Iris pigment epithelial cell (primary cell): Measurements from ENCODE around the gene ZC3H12A.
A peak's percentile ranks its signal among the peaks of the same experiment; 100 is the strongest.

Experiments
- DNase-seq: peaks from one replicate; pipeline ENCODE4 v3.0.0-alpha.2; 2011; ENCODE audit warnings: low read depth

The ZC3H12A gene

DNA sequence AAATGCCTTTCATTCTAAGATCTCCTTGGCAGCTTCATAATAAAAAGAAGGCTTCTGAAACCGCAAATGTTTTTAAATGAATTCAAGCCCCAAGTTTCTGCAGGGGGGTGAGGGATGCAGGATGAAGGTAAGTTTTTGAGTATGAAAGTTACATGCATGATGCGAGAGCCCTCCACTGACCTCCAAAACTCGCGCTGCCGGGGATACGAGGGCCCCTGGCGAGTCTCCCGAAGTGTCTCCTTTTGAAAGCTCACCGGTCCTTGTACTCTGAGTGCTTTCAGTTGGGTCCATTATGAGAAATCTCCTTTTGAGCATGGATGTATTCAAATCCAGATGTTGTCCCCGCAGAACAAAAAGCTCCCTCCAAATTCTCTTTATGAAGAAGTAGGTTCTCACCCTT lies 18.9 kb upstream of the ZC3H12A start:
- no peak for DNase-seq

DNA sequence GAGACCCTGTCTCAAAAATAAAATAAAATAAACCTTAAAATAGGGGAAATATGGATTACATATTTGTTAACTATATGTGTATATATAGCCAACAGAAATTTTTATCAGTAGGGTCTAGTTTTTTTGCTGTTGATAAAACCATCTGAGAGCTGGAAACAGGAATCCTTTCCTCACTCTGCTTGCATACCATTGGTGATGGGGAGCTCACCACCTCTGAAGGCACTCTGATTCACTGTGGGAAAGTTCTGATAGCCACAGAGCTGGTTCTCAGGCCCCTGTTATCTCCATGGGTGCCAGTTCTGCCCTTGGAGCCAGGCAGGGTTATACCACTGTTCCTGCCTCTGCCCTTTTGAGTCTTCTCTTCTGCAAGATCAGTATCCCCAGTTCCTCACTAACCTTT lies 17.8 kb upstream of the ZC3H12A start:
- DNase-seq, result no peak

DNA sequence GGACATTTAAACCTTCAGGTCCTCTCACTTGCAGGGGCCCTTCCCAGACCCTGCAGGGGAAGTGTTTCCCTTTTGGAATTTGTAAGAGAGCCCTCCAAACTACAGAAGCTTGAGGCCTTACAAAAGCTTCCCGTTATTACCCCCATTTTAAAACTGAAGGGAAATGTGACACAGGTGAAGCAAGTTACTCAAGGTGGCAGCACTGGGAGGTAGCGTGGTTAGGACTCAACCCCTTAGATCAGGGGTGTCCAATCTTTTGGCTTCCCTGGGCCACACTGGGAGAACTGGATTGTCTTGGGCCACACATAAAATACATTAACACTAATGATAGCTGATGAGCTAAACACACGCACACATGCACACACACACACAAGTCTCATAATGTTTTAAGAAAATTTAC lies 15.8 kb upstream of the ZC3H12A start:
- no peak for DNase-seq

DNA sequence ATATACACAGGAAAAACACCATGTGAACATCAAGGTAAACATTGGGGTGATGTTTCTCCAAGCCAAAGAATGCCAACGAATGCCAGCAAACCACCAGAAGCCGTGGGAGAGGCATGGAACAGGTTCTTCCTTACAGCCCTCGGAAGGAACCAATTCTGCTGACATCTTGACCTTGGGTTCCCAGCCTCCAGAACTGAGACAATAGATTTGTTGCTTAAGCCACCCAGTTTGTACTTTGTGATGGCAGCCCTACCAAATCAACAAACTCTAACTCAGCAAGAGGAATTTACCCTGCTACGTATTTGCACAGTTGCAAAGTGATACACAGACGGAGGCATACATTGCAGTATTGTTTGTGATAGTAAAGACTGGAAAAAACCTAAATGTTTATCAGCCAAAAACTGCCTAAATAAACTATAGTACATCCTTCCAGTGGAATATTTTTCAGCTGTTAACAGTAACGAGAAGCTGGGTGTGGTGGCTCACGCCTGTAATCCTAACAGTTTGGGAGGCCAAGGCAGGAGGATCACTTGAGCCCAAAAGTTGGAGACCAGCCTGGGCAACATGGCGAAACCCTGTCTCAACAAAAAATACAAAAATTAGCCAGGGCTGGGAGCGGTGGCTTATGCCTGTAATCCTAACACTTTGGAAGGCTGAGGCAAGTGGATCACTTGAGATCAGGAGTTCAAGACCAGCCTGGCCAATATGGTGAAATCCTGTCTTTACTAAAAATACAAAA lies 12.5 kb upstream of the ZC3H12A start:
- DNase-seq, result no peak

DNA sequence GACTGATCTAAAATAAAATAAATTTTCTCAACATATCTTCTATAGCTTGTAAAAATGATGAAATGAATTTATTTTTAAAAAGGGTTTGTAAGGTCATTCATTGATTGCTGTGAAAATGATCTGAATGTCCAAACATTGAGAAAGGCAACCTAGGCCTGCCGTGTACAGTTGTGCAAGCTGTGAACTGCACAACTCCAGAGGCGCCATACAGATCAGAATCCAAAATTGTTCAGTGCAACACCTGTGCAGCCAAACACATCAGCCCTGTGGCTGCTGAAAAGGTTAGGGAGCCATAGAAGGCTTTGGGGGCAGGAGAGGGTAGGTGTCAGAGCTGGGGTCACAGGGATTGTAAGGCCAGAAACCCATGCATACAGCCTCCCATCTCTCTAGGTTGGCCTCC lies 9.9 kb upstream of the ZC3H12A start:
- DNase-seq, result no peak

DNA sequence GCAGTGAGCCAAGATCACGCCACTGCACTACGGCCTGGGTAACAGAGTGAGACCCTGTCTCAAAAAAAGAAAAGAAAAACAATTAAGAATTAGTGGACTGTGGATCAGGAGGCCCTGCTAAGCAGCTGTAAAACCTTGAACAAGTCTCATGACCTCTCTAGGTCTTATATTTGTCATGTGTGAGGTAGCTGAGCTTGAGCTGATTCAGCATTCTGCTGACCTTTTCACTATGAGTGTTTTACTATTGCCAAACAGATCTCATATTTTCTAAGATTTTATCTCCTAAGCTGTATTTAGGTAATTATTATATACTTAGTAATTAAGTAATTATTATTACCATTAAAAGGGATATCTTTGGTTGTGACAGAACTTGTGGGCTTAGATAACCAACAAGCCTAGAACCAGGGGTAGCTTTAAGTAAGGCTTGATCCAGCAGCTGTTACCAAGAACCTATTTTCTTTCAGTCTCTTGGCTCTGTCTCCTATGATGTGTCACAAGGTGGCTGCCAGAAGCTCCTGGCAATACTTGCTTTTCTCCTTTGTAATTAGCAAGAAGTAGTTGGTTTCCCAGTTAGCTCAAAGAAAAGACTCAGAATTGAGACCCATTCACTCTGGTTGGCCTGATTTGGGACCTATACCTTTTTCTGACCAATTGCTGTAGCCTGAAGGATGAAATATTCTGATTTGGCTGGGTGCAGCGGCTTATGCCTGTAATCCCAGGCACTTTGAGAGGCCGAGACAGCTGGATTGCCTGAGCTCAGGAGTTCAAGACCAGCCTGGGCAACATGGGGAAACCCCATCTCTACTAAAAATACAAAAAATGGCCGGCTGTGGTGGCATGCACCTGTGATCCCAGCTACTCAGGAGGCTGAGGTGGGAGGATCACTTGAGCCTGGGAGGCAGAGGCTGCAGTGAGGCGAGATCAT lies 8.5 kb upstream of the ZC3H12A start:
- peak; percentile 61 for DNase-seq

DNA sequence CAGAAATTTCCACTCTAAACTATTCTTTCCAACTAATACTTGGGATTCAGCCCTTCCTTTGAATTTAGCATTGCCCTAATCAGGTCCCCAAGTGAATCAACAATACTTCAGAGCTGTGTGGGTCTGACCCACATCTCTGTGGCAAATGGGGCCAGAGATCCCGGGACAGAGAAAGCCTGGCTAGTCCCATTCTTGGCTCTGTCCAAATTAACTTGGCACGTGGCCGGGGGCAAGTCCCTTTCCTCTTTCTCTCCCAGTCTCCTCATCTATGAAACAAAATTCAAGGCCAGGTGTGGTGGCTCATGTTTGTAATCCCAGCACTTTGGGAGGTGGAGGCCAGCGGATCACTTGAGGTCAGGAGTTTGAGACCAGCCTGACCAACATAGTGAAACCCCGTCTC lies 6.3 kb upstream of the ZC3H12A start:
- DNase-seq, result no peak

DNA sequence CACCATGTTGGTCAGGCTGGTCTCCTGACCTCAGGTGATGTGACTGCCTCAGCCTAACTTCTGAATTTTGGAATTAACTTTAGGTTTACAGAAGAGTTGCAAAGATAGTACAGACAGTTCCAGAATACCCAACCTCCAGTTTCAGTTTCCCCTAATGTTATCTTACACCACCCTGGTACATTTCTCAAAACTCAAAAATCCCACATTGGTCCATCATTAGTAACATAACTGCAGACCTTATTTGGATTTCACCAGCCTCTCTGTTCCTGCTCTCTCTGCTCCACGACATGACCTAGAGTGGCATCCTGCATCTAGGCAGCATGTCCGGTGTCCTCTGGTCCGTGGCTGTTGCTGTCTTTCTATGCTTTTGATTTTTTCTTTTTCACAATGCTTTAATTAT lies 5.0 kb upstream of the ZC3H12A start:
- DNase-seq, result no peak

DNA sequence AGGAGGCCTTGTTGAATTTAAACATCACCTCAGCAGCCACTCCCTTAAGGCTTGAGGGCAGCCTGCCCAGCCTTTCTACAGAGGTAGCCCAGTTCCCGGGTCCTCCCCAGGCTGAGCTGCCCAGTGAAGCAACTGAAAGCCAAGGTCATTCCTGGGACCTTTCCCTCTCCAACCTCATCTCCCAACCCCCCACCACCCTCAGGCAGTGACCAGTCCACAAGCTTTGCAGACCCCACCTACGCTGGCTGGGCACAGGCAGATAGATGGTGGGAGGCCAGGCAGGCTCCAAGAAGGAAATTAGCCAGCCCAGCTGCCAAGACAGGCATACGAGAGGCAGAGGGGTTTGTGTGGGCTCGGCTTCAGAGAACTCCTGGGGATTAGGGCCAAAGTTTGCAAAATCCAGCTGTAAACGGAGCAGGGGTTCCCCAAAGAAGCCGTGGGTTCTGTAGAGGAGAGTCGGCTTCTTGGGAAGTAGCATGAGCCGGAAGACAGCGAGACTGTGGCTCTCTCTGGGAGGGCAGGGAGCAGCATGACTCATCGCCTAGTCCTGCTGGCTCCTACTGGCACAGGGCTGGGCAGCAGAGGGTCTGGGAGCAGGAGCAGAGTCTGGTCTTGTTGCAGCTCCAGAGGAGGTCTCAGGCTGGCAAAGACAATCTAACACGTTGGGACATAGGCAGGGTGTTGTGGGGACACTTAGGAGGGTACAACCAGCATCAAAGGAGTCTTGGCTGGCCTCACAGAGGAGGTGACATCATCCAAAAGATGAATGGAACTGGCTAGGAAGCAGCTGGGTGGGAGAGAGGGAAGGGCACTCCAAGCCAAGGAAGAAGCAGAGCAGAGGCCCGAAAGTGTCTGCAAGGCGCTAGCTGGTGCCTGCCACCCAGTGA lies 2.8 kb upstream of the ZC3H12A start:
- peak; percentile 96 for DNase-seq

DNA sequence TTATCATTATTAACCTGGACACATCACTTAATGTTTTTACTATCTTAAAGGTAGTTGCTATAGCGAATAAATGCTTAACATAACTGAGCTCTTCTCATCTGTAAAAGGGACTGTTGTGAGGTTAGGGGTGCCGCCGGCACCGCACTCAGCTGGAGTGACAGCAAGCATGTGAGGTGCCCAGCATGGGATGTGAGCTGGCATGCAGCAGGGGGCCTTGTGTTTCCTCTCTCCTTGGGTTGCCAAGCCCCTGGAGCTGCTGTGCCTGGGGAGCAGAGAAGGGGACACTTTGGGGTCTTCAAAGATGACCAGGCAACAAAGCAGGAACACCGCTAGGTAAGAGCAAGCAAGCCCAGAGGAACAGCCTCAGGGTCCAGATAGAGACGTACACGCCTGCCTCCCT lies 2.1 kb upstream of the ZC3H12A start:
- no peak for DNase-seq

DNA sequence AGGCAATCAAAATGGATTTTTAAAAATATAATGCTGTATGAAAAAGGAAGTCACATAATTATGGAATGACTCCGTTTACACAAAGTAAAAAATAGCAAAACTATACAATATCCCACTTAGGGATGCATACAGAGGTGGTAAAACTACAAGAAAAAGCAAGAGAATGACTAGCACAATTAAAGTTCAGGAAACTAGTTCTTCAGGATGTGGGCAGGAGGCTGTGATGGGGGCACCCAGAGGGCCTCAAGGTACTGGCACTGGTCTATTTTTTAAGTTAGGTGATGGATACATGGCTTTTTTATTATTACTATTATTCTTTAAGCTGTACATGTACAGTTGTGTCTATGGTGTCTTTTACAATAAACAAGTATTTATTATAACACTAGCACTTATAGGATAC lies 1.4 kb upstream of the ZC3H12A start:
- DNase-seq, result no peak

DNA sequence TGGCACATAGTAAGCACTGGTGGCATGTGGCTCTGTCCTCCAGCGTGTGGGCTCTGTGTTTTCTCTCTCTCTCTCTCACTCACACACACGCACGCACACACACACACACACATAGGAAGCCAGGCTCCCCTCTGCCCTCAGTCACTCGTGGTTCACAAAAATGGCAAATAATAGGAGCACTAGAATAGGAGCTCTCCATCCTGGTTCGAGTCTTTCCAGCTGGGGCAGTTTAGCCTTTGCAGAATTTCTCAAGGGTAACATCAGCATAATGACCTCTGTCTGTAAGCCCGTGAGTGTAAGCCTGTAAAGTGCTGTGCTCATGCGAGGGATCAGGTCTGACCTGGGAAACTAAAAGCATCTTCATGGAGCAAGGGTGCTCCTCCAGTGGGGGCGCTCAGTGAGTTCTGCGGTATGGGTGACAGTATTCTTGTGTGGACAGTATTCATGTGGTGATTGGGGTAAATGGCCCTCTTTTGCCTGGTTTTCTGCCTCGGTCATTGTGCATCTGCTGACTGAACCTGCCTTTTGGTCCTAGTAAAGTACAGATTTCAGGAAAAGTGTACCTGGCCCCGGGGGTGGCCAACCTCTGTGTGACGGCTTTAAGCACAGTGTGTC lies 842 bp upstream of the ZC3H12A start:
- DNase-seq, result no peak

DNA sequence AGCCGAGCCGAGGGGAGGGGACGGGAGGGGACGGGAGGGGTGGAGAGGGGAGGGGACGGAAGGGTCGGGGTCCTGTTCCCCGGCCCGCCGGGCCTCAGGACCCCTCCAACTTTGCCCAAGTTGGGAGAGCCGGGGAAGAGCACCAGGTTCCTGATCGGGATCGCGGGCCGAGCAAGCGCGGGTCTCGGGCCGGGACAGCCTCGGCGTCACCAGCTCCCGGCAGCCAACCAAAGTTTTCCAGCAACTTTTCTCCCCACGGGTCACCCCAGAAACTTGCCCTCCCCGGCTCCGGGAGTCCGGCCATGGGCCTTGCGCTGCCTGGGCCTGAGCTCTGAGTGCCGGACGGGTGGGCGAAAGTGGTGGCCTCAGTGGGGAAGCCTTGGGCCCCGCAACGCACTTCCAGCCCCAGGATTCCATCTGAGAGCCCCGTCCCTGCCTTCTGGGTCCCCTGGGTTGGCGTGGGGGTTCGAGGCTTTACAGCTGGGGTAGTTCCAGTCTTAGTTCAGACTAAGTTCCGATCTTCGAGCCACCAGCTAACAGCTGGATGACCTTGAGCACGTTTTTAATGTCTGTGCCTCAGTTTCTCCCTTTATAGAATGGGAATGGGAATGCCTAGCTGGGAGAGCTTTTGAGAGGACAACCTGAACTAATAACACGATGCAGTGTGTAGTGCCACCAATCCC lies 458 bp downstream of the ZC3H12A start:
- DNase-seq, result peak; percentile 50

DNA sequence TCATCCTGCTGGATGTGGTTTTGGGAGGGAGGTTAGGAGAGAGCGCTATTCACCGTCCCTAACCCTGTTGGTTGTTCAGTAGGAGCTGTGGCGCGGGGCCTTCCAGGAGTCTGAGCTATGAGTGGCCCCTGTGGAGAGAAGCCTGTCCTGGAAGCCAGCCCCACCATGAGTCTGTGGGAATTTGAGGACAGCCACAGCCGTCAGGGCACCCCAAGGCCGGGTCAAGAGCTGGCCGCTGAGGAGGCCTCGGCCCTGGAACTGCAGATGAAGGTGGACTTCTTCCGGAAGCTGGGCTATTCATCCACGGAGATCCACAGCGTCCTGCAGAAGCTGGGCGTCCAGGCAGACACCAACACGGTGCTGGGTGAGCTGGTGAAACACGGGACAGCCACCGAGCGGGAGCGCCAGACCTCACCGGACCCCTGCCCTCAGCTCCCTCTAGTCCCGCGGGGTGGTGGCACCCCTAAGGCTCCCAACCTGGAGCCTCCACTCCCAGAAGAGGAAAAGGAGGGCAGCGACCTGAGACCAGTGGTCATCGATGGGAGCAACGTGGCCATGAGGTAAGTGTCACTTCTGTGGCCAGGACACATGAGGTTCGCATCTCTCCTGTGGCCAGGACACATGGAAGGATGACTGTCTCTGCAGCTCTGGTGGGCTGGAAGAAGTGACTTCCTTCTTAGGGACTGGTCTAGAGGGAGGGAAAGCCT lies 1.2 kb downstream of the ZC3H12A start:
- no peak for DNase-seq

DNA sequence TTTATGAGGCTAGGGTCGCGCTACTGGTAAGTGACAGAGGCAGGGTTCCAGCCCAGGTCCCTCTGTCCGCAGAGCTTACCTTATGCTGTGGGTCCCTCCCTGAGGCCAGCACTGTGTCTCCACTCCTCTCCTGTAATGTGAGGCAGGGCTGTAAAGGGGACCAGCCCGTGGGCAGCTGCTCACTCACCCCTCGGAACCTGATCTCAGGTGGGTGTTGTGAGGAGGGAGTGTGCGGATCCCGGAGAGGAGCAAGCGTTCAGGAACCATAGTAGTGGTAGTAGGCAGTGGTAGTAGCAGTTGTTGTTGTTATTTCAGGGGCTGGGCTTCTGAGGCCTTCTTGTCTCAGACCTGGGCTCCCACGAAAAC lies 1.7 kb downstream of the ZC3H12A start:
- no peak for DNase-seq

DNA sequence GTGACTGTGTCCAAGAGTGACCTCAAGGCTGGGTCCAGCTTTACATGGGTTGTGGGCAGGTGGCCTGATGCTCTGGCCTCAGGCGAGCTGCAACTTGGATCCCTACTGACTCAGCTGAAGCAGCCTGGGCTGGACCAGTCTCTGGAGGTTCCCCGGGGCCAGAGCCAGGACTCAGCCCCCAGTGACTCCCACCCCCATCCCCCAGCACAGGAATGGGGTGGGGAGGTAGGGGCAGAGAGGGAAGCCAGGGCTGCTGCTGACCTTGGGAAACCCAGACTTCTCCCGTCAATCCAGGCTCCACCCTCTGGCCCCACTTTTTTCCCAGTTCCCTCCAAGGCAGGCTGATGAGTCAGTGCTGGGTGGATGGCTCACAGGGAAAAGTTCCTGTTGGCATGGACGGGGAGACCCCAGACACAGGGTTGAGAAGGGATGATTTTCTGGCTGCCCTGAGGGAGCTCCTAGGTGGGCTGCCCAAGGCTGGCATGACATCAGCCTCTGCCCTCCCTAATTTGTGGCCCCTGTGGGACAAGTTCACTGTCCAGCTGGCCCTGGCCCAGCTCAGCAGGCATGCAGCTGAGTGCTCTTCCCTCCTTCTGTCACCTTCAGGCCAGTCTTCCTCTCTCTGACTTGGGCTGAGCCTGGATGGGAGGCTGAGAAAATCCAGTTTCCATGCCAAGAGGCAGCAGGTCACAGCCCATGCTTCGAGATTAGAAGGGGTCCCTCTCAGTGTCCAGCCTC lies 2.2 kb downstream of the ZC3H12A start:
- DNase-seq, result peak; percentile 69

DNA sequence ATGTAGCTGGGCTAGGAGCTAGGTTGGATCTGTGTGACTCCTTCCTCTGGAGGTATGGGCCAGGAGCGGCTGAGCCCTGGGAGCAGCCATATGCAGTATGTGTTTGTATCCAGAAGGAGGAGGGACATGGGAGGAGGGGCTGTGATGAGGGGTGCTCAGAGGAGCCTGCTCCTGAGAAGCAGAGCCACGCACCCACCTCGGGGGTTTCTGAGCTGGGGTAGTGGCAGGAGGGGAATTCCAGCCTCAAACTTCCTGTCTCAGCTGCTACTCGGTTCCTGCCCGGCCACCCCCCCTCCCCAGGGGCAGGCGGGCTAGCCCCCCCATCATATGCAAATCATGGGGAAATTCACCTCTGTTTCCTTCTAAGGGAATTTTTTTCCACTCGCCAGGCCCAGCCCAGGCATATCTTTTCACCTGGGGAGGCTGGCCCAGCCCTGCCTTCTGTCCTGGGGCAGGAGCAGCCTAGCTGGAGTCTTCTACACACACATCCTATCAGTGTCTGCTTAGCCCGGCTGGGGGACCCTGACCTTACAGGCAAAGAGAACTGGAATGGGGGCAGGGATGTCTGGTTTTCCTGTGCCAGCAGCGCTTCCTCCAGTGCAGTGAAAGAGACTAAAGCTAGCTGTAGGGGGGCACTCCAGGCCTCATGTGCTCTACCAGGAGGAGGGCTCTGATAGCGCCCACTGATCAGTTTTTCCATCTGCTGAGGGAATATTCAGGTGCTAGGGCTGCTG lies 3.0 kb downstream of the ZC3H12A start:
- peak; percentile 77 for DNase-seq

DNA sequence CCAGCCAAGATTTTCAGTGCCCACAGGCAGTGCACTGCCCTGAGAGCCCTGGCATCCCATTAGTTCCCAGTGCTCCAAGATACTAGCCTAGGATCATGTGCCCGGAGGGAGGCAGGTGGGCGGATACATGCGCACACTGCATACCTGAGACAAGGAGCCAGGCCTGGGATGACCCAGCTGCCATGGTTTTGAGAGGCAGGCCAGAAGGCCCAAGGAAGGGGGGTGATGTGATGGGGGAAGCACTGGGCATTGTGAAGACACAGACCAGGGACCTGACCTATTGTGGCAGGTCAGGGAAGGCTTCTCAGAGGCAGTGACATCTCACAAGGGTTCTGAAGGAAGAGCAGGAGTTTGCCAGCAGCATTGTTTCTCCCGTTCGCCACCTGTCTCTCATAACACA lies 3.6 kb downstream of the ZC3H12A start:
- no peak for DNase-seq

DNA sequence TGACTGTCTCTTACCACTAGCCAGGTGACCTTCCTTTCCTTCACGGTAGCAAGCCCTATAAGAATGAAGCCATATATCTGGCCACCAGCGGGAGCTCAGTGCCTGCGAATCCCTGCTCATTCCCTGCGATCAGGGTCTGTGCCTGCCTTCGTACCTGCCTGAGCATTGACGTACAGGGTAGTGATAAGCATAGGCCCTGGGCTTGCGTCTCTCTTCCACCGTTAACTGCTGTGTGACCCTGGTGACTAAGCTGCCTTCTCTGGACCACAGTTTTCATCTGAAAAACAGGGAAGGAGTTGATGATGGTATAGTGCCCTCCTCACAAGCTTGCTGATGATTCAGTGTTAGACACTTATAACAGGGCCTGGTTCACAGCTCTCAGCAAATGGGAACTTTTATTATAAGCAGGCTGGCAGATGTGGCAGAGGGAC lies 4.1 kb downstream of the ZC3H12A start:
- DNase-seq, result peak; percentile 80
